K562 treated with DMSO at 1 percent for 4 hours (cell line): ENCODE results near the gene LDHD. TPM values are rescaled to one million over a fixed set of nuclear protein-coding genes. Genes with fewer than 3 reads are reported as not detected.

Source experiments
- total RNA-seq: library from RNA; unstranded; fragments of 300-600 nt; gene quantifications from 2 replicates; pipeline ENCODE4 v1.2.3, GENCODE V29; 2022; ENCODE audit not compliant: insufficient read depth

Gene LDHD
- 0.89 and 0.96 TPM in 2 replicates for total RNA-seq

GRCh38 chr16:75116081-75116910 is at the start of gene LDHD:
TSS of gene LDHD (minus strand) at chr16:75116780. CDS start at chr16:75116720, 60 bp downstream.

DNA sequence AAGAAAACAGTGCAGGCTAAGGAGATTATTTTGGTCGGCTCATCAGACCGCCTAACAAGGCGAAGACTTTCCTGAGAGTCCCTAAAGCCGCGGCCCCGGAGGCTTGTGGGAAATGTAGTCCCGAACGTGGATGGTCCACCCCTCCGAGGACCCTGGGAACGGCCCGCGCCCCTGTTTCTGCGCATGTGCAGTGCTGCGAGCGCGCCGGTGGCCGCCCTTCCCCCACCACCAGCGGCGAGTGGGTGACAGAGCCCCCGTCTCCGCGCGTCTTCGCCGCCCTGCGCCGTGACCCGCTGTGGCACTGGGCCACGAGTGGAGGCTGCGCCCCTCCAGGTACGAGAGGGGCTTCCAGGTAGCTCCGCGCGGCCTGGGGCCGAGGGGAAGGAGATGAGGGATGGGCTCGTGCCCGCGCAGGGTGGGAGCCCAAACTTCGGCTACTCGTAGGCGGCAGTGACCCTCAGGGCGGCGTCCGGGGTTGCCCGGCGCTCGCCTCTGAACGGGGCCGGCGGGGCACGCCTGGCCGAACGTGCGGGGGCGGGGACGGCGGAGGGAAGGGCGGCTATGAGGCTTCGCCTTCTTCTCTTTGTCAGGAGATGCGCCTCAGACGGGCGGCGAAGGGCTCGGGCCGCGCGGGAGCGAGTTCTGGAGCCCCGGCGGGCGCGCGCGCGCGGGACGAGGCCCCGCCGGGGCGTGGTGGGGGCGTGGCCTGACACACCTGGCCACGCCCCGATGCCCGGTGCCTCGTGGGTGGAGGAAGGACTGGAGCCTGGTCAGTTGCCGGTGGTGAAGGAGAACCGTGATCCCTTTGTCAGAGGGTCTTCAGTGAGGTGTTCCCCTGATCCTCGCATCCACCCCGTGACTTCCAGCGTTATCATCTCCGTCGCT is 32.0 kb upstream of the LDHD start, which contains the start of gene ZFP1:
TSS of gene ZFP1 (plus strand) at position 214 of the 885 bp plus-strand sequence. CDS start 4,428 bp downstream, outside the sequence.

Other genes starting within 250 kb of the LDHD start
- 17.2 and 18.5 TPM in 2 replicates for gene WDR59, start 131.7 kb downstream of the LDHD start, total RNA-seq
- gene ZNRF1, start 117.8 kb downstream of the LDHD start, total RNA-seq = 30.1 and 35.6 TPM in 2 replicates
- gene ZFP1, start 31.7 kb upstream of the LDHD start, total RNA-seq = 2.5 and 3.2 TPM in 2 replicates
- not detected in 2 replicates for gene CTRB2, start 90.4 kb upstream of the LDHD start, total RNA-seq
- not detected in 2 replicates for gene CTRB1, start 102.2 kb upstream of the LDHD start, total RNA-seq
- gene BCAR1, start 134.8 kb upstream of the LDHD start, total RNA-seq = 18.9 and 22.9 TPM in 2 replicates